Activated naive CD8-positive, alpha-beta T cell treated with anti-CD3 and anti-CD28 coated beads, Interleukin-2, amount 10 ng/mL, durations not matched to agents 7 days and 5 days (primary cell): ENCODE data around the gene NLRC5. TPM values are rescaled to one million over a fixed set of nuclear protein-coding genes. Genes with fewer than 3 reads are reported as not detected.

Source experiments
- ATAC-seq: fragments of 150-1000 bp; cut with Tn5 transposase; one replicate; pipeline ENCODE4 v1.10.0; 2021; ENCODE audit warnings: low read depth, moderate library complexity
- POLR2A ChIA-PET: fragments of 350-600 bp; sonication (Branson Sonifier 250); formaldehyde crosslinking; loops from one replicate; lab custom pipeline; 2021; ENCODE audit warnings: antibody characterized with exemption; lab: Charles Lee
- DNase-seq: peaks from one replicate; pipeline ENCODE4 v3.0.0; 2021
- H3K27ac Mint-ChIP-seq: one replicate; pipeline ENCODE4 v1.8.0; 2022; ENCODE audit warnings: mild to moderate bottlenecking, mixed read lengths
- H3K27me3 Mint-ChIP-seq: one replicate; pipeline ENCODE4 v1.8.0; 2022; ENCODE audit warnings: mild to moderate bottlenecking, moderate library complexity, mixed read lengths
- H3K36me3 Mint-ChIP-seq: one replicate; pipeline ENCODE4 v1.8.0; 2021; ENCODE audit warnings: mild to moderate bottlenecking, mixed read lengths
- H3K4me1 Mint-ChIP-seq: one replicate; pipeline ENCODE4 v1.8.0; 2021; ENCODE audit warnings: mixed read lengths
- H3K4me3 Mint-ChIP-seq: one replicate; pipeline ENCODE4 v1.8.0; 2022; ENCODE audit warnings: mild to moderate bottlenecking, moderate library complexity, mixed read lengths
- H3K9me3 Mint-ChIP-seq: one replicate; pipeline ENCODE4 v1.8.0; 2021; ENCODE audit warnings: mixed read lengths
- total RNA-seq, 2 experiments: library from RNA; stranded (reverse); gene quantifications; one replicate each; pipeline ENCODE4 v1.2.3, GENCODE V29; 2021

The NLRC5 gene
- total RNA-seq, 2 experiments from 2014 or later = 401 to 414 TPM

DNA sequence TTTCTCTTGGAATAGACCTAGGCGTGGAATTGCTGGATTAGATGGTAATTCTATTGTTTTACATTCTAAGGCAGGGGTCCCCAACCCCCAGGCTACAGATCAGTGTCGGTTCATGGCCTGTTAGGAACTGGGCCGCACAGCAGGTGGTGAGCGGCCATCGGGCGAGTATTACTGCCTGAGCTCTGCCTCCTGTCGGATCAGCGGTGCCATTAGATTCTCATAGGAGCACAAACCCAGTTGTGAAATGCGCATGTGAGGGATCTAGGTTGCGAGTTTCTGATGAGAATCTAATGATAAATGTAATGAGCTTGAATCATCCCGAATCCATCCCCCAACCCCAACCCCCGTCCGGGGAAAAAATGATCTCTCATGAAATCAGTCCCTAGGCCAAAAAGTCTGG lies 23.0 kb downstream of the NLRC5 start:
- no peaks in the 10 kb centered on the region for H3K9me3 Mint-ChIP-seq
- H3K36me3 Mint-ChIP-seq = peaks cover 19% of the 10 kb centered on the region
- POLR2A ChIA-PET = interaction anchor here (1.2 to 1.8 kb wide), 2 partner anchors 8 to 17 kb away, joined by 5 read pairs; no protein-coding TSS in a partner anchor
- peaks cover 60% of the 10 kb centered on the region for H3K4me1 Mint-ChIP-seq
- H3K27ac Mint-ChIP-seq = peak overlapping the region; percentile 9
- H3K27me3 Mint-ChIP-seq = no peaks in the 10 kb centered on the region
- DNase-seq (peak; percentile 17), ATAC-seq (no peak)
- peak overlapping the region; percentile 5 for H3K4me3 Mint-ChIP-seq

GRCh38 chr16:57013229-57013628 lies 23.9 kb downstream of the NLRC5 start:
- Mint-ChIP-seq H3K27me3 (no peaks in the 10 kb centered on the region), H3K4me3 (peak overlapping the region; percentile 79), H3K27ac (peak overlapping the region; percentile 92), H3K9me3 (no peaks in the 10 kb centered on the region), H3K4me1 (peaks cover 60% of the 10 kb centered on the region), H3K36me3 (peaks cover 27% of the 10 kb centered on the region)
- ATAC-seq (no peak), DNase-seq (no peak)
- POLR2A ChIA-PET = interaction anchor here (1.2 kb wide), 1 partner anchor 9 kb away, joined by 5 read pairs; no protein-coding TSS in a partner anchor

GRCh38 chr16:57013902-57014301 lies 24.5 kb downstream of the NLRC5 start:
- ATAC-seq = no peak
- Mint-ChIP-seq H3K4me1 (peaks cover 58% of the 10 kb centered on the region), H3K9me3 (no peaks in the 10 kb centered on the region), H3K27me3 (no peaks in the 10 kb centered on the region), H3K36me3 (peaks cover 32% of the 10 kb centered on the region), H3K27ac (peak overlapping the region; percentile 92), H3K4me3 (peak overlapping the region; percentile 79)
- DNase-seq = peak; percentile 4
- POLR2A ChIA-PET = no interaction called here

DNA sequence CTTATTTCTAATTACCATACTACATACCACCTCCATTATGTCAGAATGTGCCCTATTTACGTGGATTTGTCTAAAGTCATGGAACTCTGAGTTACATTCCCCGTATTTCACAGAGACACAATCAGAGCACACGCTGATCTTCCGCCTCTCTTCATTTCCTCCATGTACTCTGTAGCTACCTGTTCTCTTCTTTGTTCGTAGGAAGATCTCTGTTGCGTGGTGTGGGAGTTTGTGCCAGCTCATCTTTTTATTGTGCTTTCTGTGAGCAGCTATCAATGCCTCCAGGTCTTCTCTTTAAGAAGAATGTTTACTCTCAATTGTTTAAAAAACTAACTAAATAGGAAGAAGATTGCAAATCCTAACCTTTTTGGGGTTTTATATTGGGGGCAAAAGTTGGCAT lies 26.9 kb downstream of the NLRC5 start:
- H3K4me3 Mint-ChIP-seq = peak overlapping the region; percentile 48
- ATAC-seq (no peak), DNase-seq (no peak)
- H3K36me3 Mint-ChIP-seq = peaks cover 45% of the 10 kb centered on the region
- peaks cover 59% of the 10 kb centered on the region for H3K4me1 Mint-ChIP-seq
- peak overlapping the region; percentile 62 for H3K27ac Mint-ChIP-seq
- no peaks in the 10 kb centered on the region for H3K27me3 Mint-ChIP-seq
- no peaks in the 10 kb centered on the region for H3K9me3 Mint-ChIP-seq
- POLR2A ChIA-PET = interaction anchor here (0.6 to 1.4 kb wide), 3 partner anchors 21 to 27 kb away, joined by 3 read pairs; partner anchors contain the start of gene NLRC5

DNA sequence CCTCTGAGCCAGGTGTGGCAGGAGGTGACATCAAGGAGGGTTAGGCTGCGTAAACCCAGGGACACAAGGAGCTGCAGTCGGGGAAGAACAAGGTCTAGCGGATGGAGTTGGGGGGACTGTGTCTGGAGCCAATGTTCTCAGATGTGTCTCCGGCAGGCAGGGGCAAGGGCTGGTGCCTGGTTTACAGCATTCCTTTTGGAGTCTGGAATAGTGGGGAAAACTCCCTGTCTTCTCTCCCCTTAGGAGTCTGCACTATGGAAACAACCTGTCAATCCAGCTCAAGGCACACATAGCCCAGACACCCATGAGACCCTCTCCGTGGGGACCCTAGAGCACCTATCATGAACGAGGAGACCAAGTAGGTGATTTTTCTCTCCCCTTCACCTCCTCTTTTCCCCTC lies 27.5 kb downstream of the NLRC5 start:
- ATAC-seq = no peak
- Mint-ChIP-seq H3K27me3 (no peaks in the 10 kb centered on the region), H3K27ac (peak overlapping the region; percentile 67), H3K9me3 (no peaks in the 10 kb centered on the region), H3K36me3 (peaks cover 50% of the 10 kb centered on the region), H3K4me3 (no peak overlapping the region), H3K4me1 (peaks cover 61% of the 10 kb centered on the region)
- peak; percentile 5 for DNase-seq
- POLR2A ChIA-PET = interaction anchor here (0.6 to 1.4 kb wide), 3 partner anchors 22 to 27 kb away, joined by 3 read pairs; partner anchors contain the start of gene NLRC5

GRCh38 chr16:57017251-57017650 lies 27.9 kb downstream of the NLRC5 start:
- POLR2A ChIA-PET = interaction anchor here (1.4 kb wide), 1 partner anchor 23 kb away, joined by 3 read pairs; no protein-coding TSS in a partner anchor
- no peaks in the 10 kb centered on the region for H3K27me3 Mint-ChIP-seq
- peaks cover 54% of the 10 kb centered on the region for H3K36me3 Mint-ChIP-seq
- peaks cover 61% of the 10 kb centered on the region for H3K4me1 Mint-ChIP-seq
- no peak for ATAC-seq
- H3K4me3 Mint-ChIP-seq = no peak overlapping the region
- no peaks in the 10 kb centered on the region for H3K9me3 Mint-ChIP-seq
- peak overlapping the region; percentile 67 for H3K27ac Mint-ChIP-seq
- DNase-seq = no peak

DNA sequence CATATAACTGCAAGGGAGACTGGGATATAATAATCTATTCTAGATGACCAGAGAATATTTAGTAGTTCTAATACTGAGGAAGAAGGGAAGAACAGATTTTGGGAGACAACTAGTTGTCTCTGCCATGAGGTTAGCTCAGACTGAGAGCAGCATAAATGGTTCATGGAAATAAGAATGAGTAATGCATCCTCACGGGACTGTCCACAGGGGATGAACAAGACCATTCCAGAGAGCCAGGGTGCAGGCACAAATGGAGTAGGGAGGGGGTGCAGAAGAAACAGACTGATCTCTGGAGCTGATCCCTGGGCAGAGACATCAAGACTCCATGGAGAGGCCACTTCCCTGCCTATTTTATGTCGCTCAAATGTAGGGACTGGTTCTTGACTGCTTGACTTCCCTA lies 30.4 kb downstream of the NLRC5 start:
- POLR2A ChIA-PET = interaction anchor here (0.6 to 6.2 kb wide), 4 partner anchors 9 to 558 kb away, joined by 3 to 63 read pairs (median 6); no protein-coding TSS in a partner anchor
- no peak overlapping the region for H3K4me3 Mint-ChIP-seq
- peaks cover 72% of the 10 kb centered on the region for H3K36me3 Mint-ChIP-seq
- H3K27me3 Mint-ChIP-seq = no peaks in the 10 kb centered on the region
- H3K4me1 Mint-ChIP-seq = peaks cover 65% of the 10 kb centered on the region
- no peaks in the 10 kb centered on the region for H3K9me3 Mint-ChIP-seq
- H3K27ac Mint-ChIP-seq = peak overlapping the region; percentile 64
- DNase-seq (no peak), ATAC-seq (no peak)

DNA sequence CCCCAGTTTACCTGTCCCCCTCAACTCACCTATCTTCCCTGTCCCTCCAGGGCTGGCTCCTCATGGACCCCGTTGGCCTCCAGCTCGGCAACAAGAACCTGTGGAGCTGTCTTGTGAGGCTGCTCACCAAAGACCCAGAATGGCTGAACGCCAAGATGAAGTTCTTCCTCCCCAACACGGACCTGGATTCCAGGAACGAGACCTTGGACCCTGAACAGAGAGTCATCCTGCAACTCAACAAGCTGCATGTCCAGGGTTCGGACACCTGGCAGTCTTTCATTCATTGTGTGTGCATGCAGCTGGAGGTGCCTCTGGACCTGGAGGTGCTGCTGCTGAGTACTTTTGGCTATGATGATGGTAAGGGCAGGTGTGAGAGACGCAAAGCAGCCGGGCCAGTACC lies 31.3 kb downstream of the NLRC5 start:
- ATAC-seq = no peak
- POLR2A ChIA-PET = interaction anchor here (0.8 to 6.2 kb wide), 5 partner anchors 10 to 89 kb away, joined by 3 to 63 read pairs (median 5); no protein-coding TSS in a partner anchor
- no peak overlapping the region for H3K4me3 Mint-ChIP-seq
- peaks cover 81% of the 10 kb centered on the region for H3K36me3 Mint-ChIP-seq
- H3K27me3 Mint-ChIP-seq = no peaks in the 10 kb centered on the region
- H3K27ac Mint-ChIP-seq = peak overlapping the region; percentile 56
- H3K9me3 Mint-ChIP-seq = no peaks in the 10 kb centered on the region
- DNase-seq = peak; percentile 24
- peaks cover 61% of the 10 kb centered on the region for H3K4me1 Mint-ChIP-seq

- DNase-seq (no peak), ATAC-seq (no peak)
- Mint-ChIP-seq H3K27me3 (no peaks in the 10 kb centered on the region), H3K27ac (peak overlapping the region; percentile 84), H3K36me3 (peaks cover 84% of the 10 kb centered on the region), H3K4me3 (peak overlapping the region; percentile 45), H3K4me1 (peaks cover 55% of the 10 kb centered on the region), H3K9me3 (no peaks in the 10 kb centered on the region)
- POLR2A ChIA-PET = interaction anchor here (0.7 to 6.2 kb wide), 6 partner anchors 11 to 32 kb away, joined by 3 to 63 read pairs (median 18); partner anchors contain the start of gene NLRC5
Measured at GRCh38 chr16:57021757-57022156, 32.4 kb downstream of the NLRC5 start.

GRCh38 chr16:57022445-57022844 lies 33.1 kb downstream of the NLRC5 start:
- DNase-seq (no peak), ATAC-seq (peak; percentile 16)
- peak overlapping the region; percentile 66 for H3K4me3 Mint-ChIP-seq
- POLR2A ChIA-PET = interaction anchor here (0.7 to 6.2 kb wide), 5 partner anchors 10 to 33 kb away, joined by 3 to 63 read pairs (median 25); partner anchors contain the start of gene NLRC5
- peaks cover 84% of the 10 kb centered on the region for H3K36me3 Mint-ChIP-seq
- no peaks in the 10 kb centered on the region for H3K9me3 Mint-ChIP-seq
- peaks cover 58% of the 10 kb centered on the region for H3K4me1 Mint-ChIP-seq
- peak overlapping the region; percentile 84 for H3K27ac Mint-ChIP-seq
- no peaks in the 10 kb centered on the region for H3K27me3 Mint-ChIP-seq

- POLR2A ChIA-PET = interaction anchor here (0.6 to 6.2 kb wide), 9 partner anchors 9 to 481 kb away, joined by 3 to 63 read pairs (median 4); partner anchors contain the start of genes HERPUD1 and NLRC5
- peak overlapping the region; percentile 66 for H3K4me3 Mint-ChIP-seq
- H3K27me3 Mint-ChIP-seq = no peaks in the 10 kb centered on the region
- ATAC-seq (peak; percentile 77), DNase-seq (peak; percentile 73)
- no peaks in the 10 kb centered on the region for H3K9me3 Mint-ChIP-seq
- H3K4me1 Mint-ChIP-seq = peaks cover 67% of the 10 kb centered on the region
- peaks cover 83% of the 10 kb centered on the region for H3K36me3 Mint-ChIP-seq
- H3K27ac Mint-ChIP-seq = peak overlapping the region; percentile 84
Measured at GRCh38 chr16:57023541-57024249, 34.3 kb downstream of the NLRC5 start.

- H3K36me3 Mint-ChIP-seq = peaks cover 80% of the 10 kb centered on the region
- H3K4me1 Mint-ChIP-seq = peaks cover 64% of the 10 kb centered on the region
- no peaks in the 10 kb centered on the region for H3K27me3 Mint-ChIP-seq
- DNase-seq = peak; percentile 25
- POLR2A ChIA-PET = interaction anchor here (3.2 to 6.2 kb wide), 3 partner anchors 8 to 36 kb away, joined by 25 to 63 read pairs (median 26); partner anchors contain the start of gene NLRC5
- H3K9me3 Mint-ChIP-seq = no peaks in the 10 kb centered on the region
- no peak overlapping the region for H3K4me3 Mint-ChIP-seq
- no peak for ATAC-seq
- H3K27ac Mint-ChIP-seq = no peak overlapping the region
Measured at GRCh38 chr16:57024894-57025680, 35.7 kb downstream of the NLRC5 start.
